Lower leg skin (tissue), 3 donors: ENCODE measurements around the gene DPP10.

Experiments used
- CTCF ChIP-seq, 3 donors: fragments of 450-650 bp; IDR thresholded peaks; one replicate each; pipeline ENCODE4 v1.5.1; 2016; ENCODE audit warnings: antibody characterized with exemption in 3 of 3, mild to moderate bottlenecking in 3 of 3, moderate library complexity in 2 of 3
- POLR2A ChIP-seq, 2 donors: fragments of 450-650 bp; IDR thresholded peaks; one replicate each; pipeline ENCODE4 v1.6.1; 2016 to 2017; ENCODE audit warnings: antibody characterized with exemption in 2 of 2, mild to moderate bottlenecking in 1 of 2, moderate library complexity in 1 of 2

GRCh38 chr2:115634578-115634977 lies 1192.1 kb downstream of the DPP10 start:
- TF ChIP-seq CTCF (IDR thresholded peaks at IDR 0.05) (no peak), POLR2A (IDR thresholded peaks at IDR 0.05) (no peak)
